NOMO-1 treated with dmso at 0.1 percent for 144 hours (cell line): ENCODE results near the gene LRRK1.
A peak's percentile ranks its signal among the peaks of the same experiment; 100 is the strongest.

Experiments used
- DNase-seq: peaks from one replicate; lab custom pipeline; 2025; ENCODE audit not compliant: unreplicated experiment; lab: John Stamatoyannopoulos, UW

LRRK1 gene

GRCh38 chr15:100932676-100933348 is 13.7 kb downstream of the LRRK1 start:
- DNase-seq, result peak; percentile 75

- DNase-seq, result no peak
Measured at GRCh38 chr15:100934166-100934565, 15.0 kb downstream of the LRRK1 start.

GRCh38 chr15:100934726-100935125 is 15.6 kb downstream of the LRRK1 start:
- DNase-seq, result no peak

- no peak for DNase-seq
Measured at GRCh38 chr15:100937171-100937570, 18.0 kb downstream of the LRRK1 start.

GRCh38 chr15:100939791-100940190 is 20.6 kb downstream of the LRRK1 start:
- DNase-seq, result peak; percentile 30

- peak; percentile 86 for DNase-seq
Measured at GRCh38 chr15:100940767-100941379, 21.7 kb downstream of the LRRK1 start.

- no peak for DNase-seq
Measured at GRCh38 chr15:100941536-100941935, 22.4 kb downstream of the LRRK1 start.

GRCh38 chr15:100942656-100943425 is 23.7 kb downstream of the LRRK1 start:
- no peak for DNase-seq

- no peak for DNase-seq
Measured at GRCh38 chr15:100944244-100944895, 25.2 kb downstream of the LRRK1 start.

- no peak for DNase-seq
Measured at GRCh38 chr15:100944986-100945385, 25.8 kb downstream of the LRRK1 start.

- no peak for DNase-seq
Measured at GRCh38 chr15:100947760-100948429, 28.7 kb downstream of the LRRK1 start.

- no peak for DNase-seq
Measured at GRCh38 chr15:100948430-100948762, 29.2 kb downstream of the LRRK1 start.

- DNase-seq, result no peak
Measured at GRCh38 chr15:100949691-100950090, 30.5 kb downstream of the LRRK1 start.

- peak; percentile 63 for DNase-seq
Measured at GRCh38 chr15:100951965-100952364, 32.8 kb downstream of the LRRK1 start.

GRCh38 chr15:100952566-100952965 is 33.4 kb downstream of the LRRK1 start:
- no peak for DNase-seq

GRCh38 chr15:100958326-100959065 is 39.3 kb downstream of the LRRK1 start:
- no peak for DNase-seq

- no peak for DNase-seq
Measured at GRCh38 chr15:100959066-100960050, 40.2 kb downstream of the LRRK1 start.

GRCh38 chr15:100966997-100967396 is 47.8 kb downstream of the LRRK1 start:
- no peak for DNase-seq
